ENCODE measurements around the gene PHYKPL.

DNA sequence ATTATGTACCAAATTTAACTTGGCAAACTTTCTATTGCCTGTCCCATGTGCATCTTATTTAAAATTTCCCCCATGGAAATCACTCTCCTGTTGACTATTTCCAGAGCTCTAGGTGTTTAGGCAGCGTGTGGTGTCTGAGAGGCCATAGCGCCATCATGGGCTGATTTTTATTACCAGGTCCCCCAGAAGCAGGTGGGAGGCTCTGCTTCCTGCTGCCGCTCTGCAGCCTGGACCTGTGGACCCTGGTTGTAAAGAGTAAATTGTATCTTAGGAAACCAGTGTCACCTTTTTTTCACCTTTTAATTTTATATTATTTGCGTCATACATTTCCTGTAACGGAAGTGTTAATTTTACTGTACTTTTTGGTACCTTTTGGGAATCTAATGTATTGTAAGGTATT lies 21.9 kb downstream of the PHYKPL start:
- TF ChIP-seq, protein P1, sequence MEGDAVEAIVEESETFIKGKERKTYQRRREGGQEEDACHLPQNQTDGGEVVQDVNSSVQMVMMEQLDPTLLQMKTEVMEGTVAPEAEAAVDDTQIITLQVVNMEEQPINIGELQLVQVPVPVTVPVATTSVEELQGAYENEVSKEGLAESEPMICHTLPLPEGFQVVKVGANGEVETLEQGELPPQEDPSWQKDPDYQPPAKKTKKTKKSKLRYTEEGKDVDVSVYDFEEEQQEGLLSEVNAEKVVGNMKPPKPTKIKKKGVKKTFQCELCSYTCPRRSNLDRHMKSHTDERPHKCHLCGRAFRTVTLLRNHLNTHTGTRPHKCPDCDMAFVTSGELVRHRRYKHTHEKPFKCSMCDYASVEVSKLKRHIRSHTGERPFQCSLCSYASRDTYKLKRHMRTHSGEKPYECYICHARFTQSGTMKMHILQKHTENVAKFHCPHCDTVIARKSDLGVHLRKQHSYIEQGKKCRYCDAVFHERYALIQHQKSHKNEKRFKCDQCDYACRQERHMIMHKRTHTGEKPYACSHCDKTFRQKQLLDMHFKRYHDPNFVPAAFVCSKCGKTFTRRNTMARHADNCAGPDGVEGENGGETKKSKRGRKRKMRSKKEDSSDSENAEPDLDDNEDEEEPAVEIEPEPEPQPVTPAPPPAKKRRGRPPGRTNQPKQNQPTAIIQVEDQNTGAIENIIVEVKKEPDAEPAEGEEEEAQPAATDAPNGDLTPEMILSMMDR (IDR thresholded peaks at IDR 0.05; ENCODE audit: insufficient read depth, low read length): no peak
- no peak for TF ChIP-seq POLR2AphosphoS5 (IDR thresholded peaks at IDR 0.05; ENCODE audit: low read depth)
